KMS-11 (cell line): ENCODE results near the gene SALL2.

ENCODE experiments used
- H2AFZ ChIP-seq: fragments of 200-600 bp; sonication (generic); 2 replicates; pipeline ENCODE4 v1.6.1; 2016; ENCODE audit warnings: antibody characterized with exemption, mixed run types, low read depth
- H3K27ac ChIP-seq: fragments of 200-600 bp; sonication (generic); 2 replicates; pipeline ENCODE4 v1.6.1; 2016; ENCODE audit warnings: mild to moderate bottlenecking, mixed run types
- H3K27me3 ChIP-seq: fragments of 200-600 bp; sonication (generic); 2 replicates; pipeline ENCODE4 v1.6.1; 2017; ENCODE audit warnings: mild to moderate bottlenecking, low read depth, mixed run types, moderate library complexity; ENCODE audit not compliant: insufficient read depth
- H3K36me3 ChIP-seq: fragments of 200-600 bp; sonication (generic); 2 replicates; pipeline ENCODE4 v1.6.1; 2017; ENCODE audit warnings: mild to moderate bottlenecking, mixed run types; ENCODE audit not compliant: insufficient read depth
- H3K4me1 ChIP-seq: fragments of 200-600 bp; sonication (generic); 2 replicates; pipeline ENCODE4 v1.6.1; 2016; ENCODE audit warnings: mild to moderate bottlenecking, low read depth, mixed run types; ENCODE audit not compliant: poor library complexity, severe bottlenecking
- H3K4me2 ChIP-seq: fragments of 200-600 bp; sonication (generic); 2 replicates; pipeline ENCODE4 v1.7.0; 2016; ENCODE audit warnings: mild to moderate bottlenecking, mixed run types
- H3K4me3 ChIP-seq: fragments of 200-600 bp; sonication (generic); IDR thresholded peaks from 2 replicates; pipeline ENCODE4 v1.6.1; 2017; ENCODE audit warnings: low read depth, low read length, mixed read lengths; ENCODE audit not compliant: insufficient read depth
- H3K79me2 ChIP-seq: fragments of 200-600 bp; sonication (generic); 2 replicates; pipeline ENCODE4 v1.6.1; 2016; ENCODE audit warnings: low read depth, mixed run types; ENCODE audit not compliant: insufficient read depth
- H3K9ac ChIP-seq: fragments of 200-600 bp; sonication (generic); 2 replicates; pipeline ENCODE4 v1.6.1; 2016; ENCODE audit warnings: mild to moderate bottlenecking, mixed run types
- H4K20me1 ChIP-seq: fragments of 200-600 bp; sonication (generic); 2 replicates; pipeline ENCODE4 v1.6.1; 2016; ENCODE audit warnings: mild to moderate bottlenecking, mixed run types; ENCODE audit not compliant: insufficient read depth
- CTCF ChIP-seq: fragments of 200-600 bp; sonication (generic); conservative IDR thresholded peaks from 2 replicates; pipeline ENCODE4 v1.6.1; 2017; ENCODE audit warnings: low read depth, mild to moderate bottlenecking, antibody characterized with exemption, low read length, moderate library complexity, mixed read lengths

SALL2 gene

DNA sequence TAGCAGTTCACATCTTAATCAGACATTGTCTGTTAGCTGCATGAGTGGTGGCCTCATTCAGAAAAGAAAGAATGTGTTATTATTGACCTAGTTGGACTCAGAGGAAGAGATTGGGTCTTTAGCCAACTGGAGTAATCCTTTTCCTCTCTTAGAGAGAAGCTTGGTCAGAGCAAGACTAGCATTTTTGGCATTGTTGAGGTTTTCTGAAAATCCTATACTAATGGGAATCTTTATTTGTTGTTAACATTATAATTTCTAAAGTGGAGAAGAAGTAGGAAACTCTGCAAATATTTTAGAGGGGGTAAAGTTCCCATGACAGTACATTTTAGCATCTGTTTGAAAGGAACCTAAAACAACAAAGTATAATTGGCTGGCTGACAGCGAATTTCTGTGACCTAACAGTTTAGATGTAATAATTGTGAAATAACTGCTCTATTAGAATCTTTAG lies 39.5 kb downstream of the SALL2 start:
- Histone ChIP-seq H3K27ac (no peak overlapping the region), H2AFZ (no peak overlapping the region), H3K4me3 (no peak overlapping the region), H3K9ac (no peak overlapping the region), H3K27me3 (no peaks in the 10 kb centered on the region), H4K20me1 (no peaks in the 10 kb centered on the region), H3K36me3 (no peaks in the 10 kb centered on the region), H3K4me2 (no peak overlapping the region), H3K79me2 (no peaks in the 10 kb centered on the region), H3K4me1 (no peaks in the 10 kb centered on the region)
- no peak for TF ChIP-seq CTCF

GRCh38 chr14:21476925-21477681 lies 49.0 kb downstream of the SALL2 start, which contains the start of the genes RAB2B and TOX4:
TSS of gene RAB2B (minus strand) at chr14:21476959. CDS start at chr14:21476872, 87 bp downstream.
TSS of gene TOX4 (plus strand) at chr14:21477195. CDS start at chr14:21477279, 84 bp downstream.
- Histone ChIP-seq H3K36me3 (no peaks in the 10 kb centered on the region), H3K27me3 (no peaks in the 10 kb centered on the region), H3K4me1 (peaks cover 16% of the 10 kb centered on the region), H3K27ac (no peak within 1 kb of the TSS; the same call in 1 of the 2 replicates), H2AFZ (peak within 1 kb of the TSS; percentile 69), H3K4me3 (no peak within 1 kb of the TSS), H3K9ac (peak within 1 kb of the TSS; percentile 42; the same call in 1 of the 2 replicates), H3K79me2 (peaks cover 17% of the 10 kb centered on the region; the same call in 1 of the 2 replicates), H4K20me1 (no peaks in the 10 kb centered on the region), H3K4me2 (peak within 1 kb of the TSS; percentile 68)
- peak; percentile 70 for TF ChIP-seq CTCF

DNA sequence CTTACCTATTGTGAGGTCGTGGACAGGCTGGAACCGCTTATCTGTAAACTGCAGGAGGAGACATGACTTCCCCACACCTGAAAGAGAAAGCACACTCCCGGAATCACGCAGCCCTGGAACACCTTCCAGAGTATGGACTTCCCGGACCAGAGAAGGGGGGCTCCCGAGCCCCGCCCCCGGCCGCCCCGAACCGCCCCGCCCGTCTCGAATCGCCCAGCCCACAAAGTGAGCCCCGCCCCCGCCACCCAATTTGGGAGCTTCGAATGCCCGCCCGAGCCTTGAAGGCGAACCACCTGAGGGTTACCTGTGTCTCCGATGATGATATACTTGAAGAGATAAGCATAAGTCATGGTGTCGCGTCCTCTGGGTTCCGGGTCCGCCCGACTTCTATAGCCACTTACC lies 49.6 kb downstream of the SALL2 start:
- H3K4me3 ChIP-seq: no peak overlapping the region
- peaks cover 16% of the 10 kb centered on the region for H3K4me1 ChIP-seq
- H3K27ac ChIP-seq: no peak overlapping the region
- no peak overlapping the region for H3K9ac ChIP-seq
- H3K4me2 ChIP-seq: peak overlapping the region; percentile 34; the same call in 1 of the 2 replicates
- H3K27me3 ChIP-seq: no peaks in the 10 kb centered on the region
- H4K20me1 ChIP-seq: no peaks in the 10 kb centered on the region
- H2AFZ ChIP-seq: peak overlapping the region; percentile 39; the same call in 1 of the 2 replicates
- H3K79me2 ChIP-seq: peaks cover 17% of the 10 kb centered on the region; the same call in 1 of the 2 replicates
- TF ChIP-seq CTCF: no peak
- H3K36me3 ChIP-seq: no peaks in the 10 kb centered on the region

DNA sequence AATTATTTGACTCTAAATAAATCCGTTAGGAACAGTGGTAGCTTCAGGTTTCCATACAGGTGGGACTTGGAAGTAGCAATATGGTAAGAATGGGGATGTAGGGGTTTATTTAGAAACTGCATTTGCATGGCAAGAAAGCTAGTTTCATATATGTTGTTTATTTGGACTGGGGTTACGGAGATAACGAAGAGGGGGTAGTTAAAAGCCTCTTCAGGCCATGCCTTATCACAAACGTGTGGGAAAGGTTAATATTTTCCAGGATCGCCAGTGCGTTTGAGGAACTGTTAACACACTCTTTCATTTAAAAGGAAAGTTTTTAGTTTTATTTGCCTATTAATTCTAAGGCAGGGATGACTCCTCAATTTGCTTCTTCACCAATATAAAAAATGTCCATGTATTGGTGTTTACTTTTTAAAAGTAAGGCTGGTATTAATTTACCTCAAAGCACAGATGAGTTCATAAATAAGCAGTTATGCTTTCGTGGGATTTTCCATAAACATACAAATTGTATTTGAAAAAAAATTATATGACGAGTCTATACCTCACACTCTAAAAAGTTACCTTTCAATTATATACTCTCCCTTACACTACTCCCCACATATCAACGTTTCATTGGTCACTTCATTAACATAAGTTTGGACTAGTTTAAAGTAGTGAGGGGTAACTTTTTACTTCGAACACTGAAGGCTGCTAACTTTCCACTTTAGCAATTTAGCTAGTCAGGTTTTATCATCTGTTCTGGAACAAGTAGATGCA lies 50.2 kb downstream of the SALL2 start:
- no peak overlapping the region for H3K4me3 ChIP-seq
- peaks cover 16% of the 10 kb centered on the region for H3K4me1 ChIP-seq
- H2AFZ ChIP-seq: peak overlapping the region; percentile 39; the same call in 1 of the 2 replicates
- no peak overlapping the region for H3K9ac ChIP-seq
- peak overlapping the region; percentile 34; the same call in 1 of the 2 replicates for H3K4me2 ChIP-seq
- no peak overlapping the region for H3K27ac ChIP-seq
- peaks cover 17% of the 10 kb centered on the region; the same call in 1 of the 2 replicates for H3K79me2 ChIP-seq
- no peaks in the 10 kb centered on the region for H3K27me3 ChIP-seq
- H3K36me3 ChIP-seq: no peaks in the 10 kb centered on the region
- TF ChIP-seq CTCF: no peak
- no peaks in the 10 kb centered on the region for H4K20me1 ChIP-seq
